Testis (tissue), 2 donors: ENCODE data around the gene CELSR2.

Experiments used
- CTCF ChIP-seq, 3 experiments: fragments of 450-650 bp in 2 of 3; fragments of 200-600 bp in 1 of 3; sonication (generic) in 1 of 3; IDR thresholded peaks; one replicate each; pipeline ENCODE4 v1.5.1; 2016 to 2019; ENCODE audit warnings: antibody characterized with exemption in 3 of 3, mild to moderate bottlenecking in 2 of 3, moderate library complexity in 1 of 3
- POLR2A ChIP-seq: fragments of 450-650 bp; IDR thresholded peaks from one replicate; pipeline ENCODE4 v1.6.1; 2017; ENCODE audit warnings: antibody characterized with exemption, mild to moderate bottlenecking, moderate library complexity

- TF ChIP-seq CTCF (IDR thresholded peaks at IDR 0.05), result no peak
- TF ChIP-seq POLR2A, result no peak
Measured at GRCh38 chr1:109241841-109242345, 7.4 kb upstream of the CELSR2 start.
